Hepatic stellate cell (primary cell): ENCODE measurements around the gene DNAJC18.
"Not testable (repeated sequence)": the region's sequence is repeated elsewhere in the genome, so short reads cannot be mapped to it uniquely, and the experiment has no call there.

Experiments used
- DNase-seq: peaks from one replicate; pipeline ENCODE4 v3.0.0; 2011; ENCODE audit warnings: low spot score

DNAJC18 gene

DNA sequence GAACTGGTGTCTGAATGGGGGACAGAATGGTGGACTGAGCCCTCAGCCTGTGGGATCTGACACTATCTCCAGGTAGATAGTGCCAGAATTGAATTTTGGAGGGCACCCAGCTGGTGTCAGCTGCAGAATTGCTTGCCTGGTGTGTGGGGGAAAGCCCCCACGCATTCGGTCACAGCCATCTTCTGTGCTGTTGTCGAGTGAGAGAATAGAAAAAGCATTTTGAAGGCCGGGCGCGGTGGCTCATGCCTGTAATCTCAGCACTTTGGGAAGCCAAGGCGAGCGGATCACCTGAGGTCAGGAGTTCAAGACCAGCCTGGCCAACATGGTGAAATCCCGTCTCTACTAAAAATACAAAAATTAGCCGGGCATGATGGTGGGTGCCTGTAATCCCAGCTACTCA is 52.4 kb downstream of the DNAJC18 start:
- not testable (repeated sequence) for DNase-seq

DNA sequence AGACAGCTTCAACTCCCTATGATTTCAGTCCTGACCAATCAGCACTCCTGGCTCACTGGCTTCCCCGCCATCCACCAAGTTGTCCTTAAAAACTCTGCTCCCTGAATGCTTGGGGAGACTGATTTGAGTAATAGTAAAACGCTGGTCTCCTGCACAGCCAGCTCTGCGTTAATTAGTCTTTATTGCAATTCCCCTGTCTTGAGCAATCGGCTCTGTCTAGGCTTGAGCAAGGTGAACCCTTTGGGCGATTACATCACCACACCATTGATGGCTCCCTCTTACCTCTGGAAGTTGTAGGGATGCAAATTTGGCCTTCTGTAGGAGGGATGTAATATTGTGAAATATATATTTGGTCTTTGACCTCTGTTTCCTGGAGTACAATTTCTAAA is 53.3 kb downstream of the DNAJC18 start:
- no peak for DNase-seq

DNA sequence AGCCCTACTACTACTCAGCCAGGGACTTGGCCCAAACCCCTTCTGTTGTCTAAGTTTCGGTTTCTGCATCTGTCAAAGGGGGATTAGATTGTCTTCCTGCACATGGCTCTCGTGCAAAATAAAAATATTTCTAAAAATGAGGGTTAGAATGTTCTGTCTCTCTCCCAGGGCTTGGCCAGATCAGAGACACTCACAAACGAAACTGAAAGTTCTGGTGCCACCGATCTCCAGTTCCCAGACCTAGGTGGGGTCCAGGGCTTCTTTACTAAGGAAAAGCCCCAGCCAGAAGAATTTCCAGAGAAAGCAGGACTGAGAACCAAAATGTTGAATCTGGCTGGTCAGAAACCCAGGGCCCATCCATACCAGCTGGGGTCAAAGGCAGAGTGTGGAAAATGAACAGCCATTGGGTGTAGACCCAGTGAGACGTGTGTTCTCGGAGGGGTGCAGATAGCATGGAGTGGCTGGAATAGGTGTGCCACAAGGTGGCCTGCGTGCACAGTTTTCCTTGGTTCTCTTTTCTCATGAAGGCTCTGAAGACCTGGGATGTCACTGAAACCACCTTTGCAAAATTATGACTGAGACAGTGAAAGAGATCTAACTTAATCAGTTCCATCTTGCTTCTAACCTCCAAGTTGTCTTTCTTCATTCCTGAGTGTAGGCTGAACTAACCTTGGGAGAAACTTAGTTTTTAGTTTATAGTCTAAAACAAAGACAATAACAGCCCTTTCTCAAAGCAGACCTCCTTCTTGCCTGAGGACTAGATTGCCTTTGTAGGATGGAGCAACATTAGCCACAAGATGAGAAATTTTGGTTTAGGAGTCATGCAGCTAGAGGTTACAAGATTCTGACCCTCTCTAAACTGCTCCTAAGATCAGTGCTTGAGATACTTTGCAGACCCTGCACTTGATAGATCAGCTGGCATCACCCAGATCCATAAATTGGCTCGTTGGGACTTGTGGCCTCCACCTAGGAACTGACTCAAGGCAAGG is 54.0 kb downstream of the DNAJC18 start:
- DNase-seq, result peak; percentile 69

DNA sequence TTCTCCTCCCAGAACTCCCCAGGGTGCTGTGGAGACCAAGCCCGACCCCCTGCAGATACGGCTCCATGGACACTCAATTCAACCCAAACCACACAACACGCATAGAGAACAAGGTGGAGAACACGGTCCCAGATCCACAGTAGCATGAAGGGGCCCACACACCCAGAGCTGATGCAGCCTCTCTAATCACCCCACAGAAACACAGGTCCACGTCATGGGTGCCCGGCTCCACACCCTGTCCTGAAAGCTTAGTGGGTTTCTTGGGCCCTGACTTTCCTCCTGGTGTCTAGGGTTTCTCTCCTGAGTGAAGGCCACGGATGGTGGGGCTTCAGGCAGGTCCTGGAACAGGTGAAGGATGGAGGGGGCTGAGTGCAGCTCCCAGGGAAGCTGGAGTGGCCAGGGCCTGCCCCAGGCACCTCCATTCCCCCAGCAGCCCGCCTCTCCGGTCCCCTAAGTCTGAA is 54.7 kb downstream of the DNAJC18 start:
- no peak for DNase-seq

DNA sequence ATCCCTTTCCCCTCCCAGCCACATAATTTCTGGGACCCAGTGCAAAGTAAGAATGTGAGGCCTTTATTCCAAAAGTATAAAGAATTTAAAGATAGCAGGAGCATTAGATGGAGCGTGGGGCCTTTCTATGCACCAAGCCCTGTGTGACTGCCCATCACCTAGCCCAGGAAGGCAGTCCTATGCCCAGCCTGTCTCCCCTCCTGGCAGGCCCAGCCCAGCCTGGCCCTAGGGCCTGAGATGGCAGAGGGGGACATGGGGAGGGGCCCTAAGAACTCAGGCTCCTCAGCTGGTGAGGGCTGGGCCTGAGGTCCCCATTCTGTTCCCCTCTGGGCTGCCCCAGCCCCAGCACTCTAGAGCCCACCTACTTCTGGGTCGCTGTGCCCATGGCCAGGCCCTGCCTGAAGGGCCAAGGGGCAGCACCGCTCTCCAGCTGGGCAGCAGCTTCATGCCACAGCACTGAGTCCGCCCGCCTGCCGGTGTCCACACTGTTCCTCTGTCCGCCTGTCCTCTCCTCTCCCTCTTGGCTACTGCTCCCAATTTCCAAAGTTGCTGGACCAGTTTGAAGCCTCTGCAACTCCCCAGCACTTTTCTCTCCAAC is 55.2 kb downstream of the DNAJC18 start:
- DNase-seq, result no peak

DNA sequence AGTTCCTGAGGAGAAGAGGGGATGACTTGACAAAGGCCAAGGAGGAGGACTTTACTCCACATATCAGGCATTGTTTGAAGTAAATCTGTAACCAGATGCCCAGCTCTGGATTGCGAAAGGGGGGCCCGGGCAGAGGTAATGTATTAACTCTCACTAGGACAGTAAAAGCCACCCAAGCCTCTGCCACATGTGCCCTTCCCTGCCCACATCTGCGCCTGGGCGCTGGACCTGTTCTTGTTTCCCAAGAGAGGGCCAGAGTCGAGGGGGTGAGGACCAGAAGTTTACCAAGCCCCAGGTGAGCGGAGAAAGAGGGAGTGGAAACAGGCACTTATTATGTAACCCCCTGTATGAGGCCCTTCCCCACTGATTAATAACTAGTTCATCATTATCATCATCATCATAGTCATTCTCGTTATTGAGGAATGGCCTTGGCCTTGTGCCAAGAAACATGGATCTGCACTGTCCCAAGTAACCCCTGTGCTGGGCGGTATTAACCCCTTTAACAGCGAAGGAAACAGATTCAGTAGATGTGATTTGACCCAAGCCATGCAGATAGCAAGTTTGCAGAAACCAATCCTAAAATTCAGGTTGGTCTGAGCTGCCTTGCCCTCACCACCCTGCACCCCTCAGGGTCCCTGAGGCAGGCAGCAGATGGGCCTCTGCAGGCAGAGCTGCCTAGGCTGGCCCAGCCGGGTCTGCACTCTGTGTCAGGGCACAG is 55.9 kb downstream of the DNAJC18 start, which contains the start of gene SLC23A1:
SLC23A1 (minus strand) TSS at position 23 of the 718 bp plus-strand sequence. CDS start 44 bp downstream, outside the sequence.
- no peak for DNase-seq

DNA sequence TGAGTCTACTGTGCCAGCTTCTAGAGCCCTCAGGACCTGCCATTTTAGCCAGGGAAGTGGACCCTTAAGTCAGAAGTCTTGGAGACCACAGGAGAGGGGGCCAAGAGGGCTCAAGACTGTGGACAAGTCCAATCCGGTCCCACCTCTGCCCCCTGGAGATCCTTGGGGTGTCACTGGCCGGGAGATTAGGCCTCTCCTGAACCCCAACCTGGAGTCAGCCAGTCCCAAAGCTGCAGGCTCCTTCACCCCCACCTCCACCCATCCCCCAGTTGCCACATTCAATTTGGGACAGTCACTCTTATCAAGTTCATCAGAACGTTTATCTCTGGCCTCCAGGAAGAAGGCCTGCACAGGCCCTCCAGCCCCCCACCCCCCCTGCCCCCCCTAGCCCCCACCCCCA is 56.5 kb downstream of the DNAJC18 start:
- DNase-seq, result no peak

DNA sequence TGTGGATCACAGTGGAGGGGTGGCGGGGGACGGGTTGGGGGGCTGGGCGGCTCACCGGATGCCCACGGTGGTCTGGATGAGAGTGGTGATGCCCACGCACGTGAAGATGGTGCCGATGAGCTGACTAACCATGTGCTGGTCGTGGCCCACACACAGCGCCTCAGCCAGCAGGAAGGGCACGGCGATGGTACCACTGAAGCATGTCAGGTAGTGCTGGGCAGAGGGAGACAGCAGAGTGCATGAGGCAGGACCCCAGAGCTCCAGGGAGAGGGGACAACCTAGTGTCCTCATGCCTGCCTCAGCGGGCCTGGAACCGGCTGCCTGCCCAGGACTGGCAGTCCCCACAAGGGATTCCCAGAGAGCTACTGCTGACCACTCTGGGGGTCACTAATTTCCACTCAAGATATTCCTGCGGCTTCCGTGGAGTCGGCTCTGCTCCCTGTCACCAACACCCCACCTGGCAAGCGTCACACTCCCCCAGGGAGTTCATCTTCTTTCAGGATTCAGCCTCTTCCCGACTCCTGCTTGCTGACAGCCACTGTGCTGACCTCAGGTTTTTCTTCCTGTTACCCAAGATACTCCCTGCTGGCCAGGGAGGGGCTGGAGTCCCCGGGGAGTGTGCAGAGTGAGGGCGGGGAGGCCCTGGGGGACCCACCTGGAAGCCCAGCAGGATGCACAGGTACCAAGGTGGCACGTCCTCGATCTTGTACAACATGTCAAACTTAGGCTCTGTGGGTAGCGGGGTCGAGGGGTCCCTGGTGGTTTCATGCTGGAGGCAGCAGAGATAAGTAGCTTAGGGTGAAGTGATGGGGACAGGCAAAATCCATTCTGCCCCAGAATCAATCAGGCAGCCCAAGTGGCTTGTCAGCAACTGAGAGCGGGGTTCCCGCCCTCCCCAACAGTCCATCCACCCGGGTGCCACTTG is 57.2 kb downstream of the DNAJC18 start:
- DNase-seq, result no peak

DNA sequence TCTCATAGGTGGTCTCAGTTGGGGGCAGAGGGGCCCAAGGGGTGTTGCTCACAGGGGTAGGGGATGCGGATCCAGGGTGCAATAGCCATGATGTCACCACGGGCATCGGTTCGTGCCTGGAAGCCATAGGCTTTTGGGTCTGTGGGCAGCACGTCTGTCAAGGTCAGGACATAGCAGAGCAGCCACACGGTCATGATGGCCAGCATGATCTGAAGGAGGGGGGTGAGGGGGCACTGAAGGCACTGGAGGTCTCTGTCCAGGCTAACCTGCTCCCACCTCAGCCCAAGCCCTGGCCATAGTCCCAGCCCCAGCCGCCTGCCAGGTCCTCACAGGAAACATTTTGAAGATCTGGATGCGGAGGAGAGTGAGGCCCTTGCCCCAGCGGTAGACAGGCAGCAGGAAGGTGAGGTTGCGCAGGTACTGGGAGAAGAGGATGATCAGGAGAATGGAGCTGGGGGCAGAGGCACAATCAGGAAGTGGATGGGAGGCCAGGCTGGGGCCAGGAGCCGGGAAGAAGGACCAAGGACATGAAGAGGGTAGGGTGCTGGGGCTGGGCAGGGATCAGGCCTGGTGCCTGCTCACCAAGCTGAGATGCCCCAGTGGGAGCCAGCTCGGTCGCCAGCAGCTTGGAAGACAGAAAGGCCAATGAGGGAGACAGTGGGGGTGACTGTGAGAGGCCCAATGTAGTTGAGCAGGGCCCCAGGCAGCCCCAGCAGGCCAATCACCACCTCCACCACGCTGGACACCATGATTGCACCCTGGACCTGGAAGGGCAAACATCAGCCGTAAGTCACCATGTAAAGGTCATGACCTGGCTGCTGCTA is 59.5 kb downstream of the DNAJC18 start:
- DNase-seq, result no peak

DNA sequence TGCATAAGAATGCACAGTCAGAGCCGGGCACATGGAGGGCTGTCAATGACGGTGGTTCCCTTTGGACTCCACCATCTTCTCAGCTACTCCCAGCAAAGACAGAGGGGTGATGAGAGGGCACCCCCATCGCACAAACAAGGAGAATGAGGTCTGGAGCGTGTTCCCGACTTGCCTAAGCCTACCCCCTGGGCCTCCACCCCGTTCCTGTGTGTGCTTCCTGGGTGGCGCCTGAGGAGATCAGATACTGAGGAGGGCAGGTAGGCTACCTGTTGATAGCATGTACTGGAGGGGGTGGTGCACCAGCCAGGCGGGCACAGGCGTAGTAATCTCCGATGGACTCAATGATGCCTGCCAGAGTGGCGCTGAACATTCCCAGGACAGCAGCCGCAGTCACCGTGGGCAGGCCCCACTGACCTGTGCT is 60.4 kb downstream of the DNAJC18 start:
- no peak for DNase-seq

DNA sequence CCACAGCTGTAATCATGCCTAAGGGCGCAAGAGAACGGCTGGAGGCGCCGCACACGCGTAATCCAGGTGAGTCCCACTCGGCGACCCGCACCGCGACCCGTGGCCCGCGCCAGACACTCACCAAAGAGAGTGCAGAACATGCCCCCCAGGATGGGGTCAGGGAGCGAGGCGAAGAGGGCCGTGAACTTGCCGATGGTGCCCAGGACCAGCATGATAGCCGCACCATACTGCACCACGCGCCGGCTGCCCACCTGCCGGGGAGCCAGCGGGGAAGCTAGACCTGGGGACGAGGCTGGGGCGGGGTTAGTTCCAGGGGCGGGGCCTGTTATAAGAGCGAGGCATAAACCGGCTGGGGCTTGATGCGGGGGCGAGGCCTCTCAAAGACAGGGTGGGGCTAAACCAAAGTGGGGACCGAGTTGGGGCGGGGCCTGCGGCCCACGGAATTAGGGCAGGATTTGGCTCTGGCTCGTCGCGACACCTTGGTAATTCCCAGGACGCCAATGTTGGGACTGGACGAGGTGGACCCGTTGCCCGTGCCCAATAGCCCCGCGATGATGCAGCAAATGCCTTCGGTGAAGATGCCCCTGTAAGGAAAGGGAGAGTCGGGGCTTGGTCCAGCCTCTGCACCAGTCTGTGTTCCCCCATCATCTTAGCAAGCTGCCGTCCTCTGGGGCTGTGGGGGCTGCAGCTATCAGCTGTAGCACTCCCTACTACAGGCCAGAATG is 61.1 kb downstream of the DNAJC18 start:
- DNase-seq, result no peak

DNA sequence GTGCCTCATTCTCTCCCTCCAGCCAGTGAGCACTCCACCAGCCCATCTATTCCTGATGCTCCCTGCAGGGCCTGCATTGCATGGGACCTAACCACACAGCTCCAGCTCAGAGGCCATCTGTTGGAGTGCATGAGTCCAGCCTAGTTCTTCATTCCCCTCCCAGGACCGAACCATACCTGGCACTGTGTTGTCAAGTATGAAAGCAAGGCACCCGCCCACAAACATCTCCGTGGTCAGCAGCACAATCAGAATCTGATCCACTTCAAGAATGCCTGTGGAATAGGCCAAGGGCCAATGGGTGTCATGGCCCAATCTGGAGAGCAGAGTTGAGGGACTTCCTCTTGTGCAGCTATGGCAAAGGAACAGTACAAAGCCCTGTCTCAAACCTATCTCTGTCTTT is 62.1 kb downstream of the DNAJC18 start:
- DNase-seq, result no peak

DNA sequence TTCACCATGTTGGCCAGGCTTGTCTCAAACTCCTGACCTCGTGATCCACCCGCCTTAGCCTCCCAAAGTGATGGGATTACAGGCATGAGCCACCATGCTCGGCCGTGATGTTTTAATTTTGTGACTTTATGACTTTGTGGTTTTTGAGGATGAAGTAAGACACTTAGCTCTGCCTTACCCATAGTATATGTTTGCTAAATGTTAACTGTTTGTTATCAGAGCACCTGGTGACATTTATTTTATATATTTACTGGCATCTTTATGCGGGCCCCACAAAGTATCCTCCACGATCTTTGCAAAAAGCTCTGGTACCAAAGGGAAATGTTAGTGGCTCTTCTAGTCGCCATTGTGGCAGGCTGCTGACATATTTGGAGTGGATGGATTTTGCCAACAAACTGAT is 63.0 kb downstream of the DNAJC18 start:
- no peak for DNase-seq

DNA sequence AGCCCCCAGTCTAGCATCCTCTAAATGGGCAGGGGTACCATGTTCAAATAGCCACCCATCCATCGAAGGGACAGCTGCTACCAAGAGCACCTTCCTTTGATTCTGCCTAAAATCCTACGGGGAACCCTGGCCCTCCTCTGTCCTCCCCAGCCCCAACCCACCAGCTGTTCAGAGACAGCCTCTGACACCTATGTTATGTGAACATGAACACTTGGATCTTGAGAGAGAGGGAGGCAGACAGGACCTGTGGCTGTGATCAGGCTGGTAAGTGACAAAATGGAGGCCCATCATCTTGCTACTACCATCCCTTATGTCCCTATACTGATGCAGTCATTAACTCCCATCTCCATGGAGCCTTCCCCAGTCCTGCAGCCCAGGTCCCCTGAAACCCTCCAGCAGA is 64.4 kb downstream of the DNAJC18 start:
- DNase-seq, result no peak

DNA sequence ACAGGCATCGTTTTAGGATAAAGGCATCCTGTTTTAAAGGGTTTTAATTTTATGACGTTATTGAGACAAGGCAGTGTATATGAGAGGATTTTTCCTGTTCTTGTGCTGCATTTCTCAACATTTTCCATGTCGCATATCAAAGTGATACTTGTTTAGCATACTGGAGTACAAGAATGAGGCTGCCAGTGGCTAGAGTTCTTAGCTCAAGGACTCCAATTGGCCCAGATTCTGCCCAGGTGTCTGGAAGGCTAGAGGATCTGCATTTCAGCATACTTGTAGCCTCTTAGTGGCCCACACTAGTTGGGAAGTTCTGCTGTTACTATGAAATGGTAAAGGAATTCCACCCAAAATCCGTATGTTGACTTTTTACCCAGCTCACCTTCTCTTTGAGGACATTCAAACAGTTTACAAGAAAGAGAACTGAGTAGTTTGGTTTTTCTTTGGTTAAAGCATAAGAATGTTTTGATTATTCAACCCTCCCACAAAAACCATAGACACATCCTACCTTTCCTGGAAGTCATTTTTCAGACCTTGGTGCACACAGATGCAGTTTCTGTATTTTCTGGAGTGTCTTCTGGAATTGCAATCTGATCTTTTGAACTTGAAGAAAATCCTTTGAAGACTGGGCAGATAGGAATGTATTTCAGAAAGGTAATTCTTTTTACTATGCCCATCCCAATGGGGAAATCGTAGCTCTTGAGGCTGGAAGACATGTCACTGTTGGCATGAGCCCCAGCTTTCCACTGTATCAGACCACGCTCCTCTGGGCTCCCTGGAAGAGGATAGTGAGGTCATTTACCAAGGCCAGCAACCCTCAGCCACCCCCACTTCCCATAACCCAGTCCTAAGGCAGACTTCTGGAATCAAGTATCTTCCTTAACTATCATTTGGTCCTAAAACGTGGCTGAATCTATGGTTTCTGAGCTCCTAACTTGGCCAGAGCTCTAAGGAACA is 67.6 kb downstream of the DNAJC18 start:
- no peak for DNase-seq

DNA sequence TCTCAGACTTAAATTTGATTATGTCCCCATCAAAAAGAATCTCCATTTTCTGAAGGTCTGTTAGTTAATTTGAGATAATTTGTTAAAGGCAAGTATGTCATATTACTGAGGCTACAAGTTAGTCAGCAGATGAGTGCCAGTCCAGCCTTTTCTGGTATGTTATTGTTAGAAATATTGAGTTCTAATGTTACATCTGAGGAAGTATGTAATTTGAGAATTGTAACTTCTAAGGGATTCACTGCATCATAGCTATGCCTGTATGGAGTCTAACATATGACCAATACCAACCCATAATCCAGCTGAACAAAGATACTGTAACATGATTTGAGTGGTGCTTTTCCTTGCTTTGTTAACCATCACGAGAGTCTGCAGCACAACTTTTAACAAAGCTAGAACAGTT is 70.1 kb downstream of the DNAJC18 start:
- DNase-seq, result no peak

DNA sequence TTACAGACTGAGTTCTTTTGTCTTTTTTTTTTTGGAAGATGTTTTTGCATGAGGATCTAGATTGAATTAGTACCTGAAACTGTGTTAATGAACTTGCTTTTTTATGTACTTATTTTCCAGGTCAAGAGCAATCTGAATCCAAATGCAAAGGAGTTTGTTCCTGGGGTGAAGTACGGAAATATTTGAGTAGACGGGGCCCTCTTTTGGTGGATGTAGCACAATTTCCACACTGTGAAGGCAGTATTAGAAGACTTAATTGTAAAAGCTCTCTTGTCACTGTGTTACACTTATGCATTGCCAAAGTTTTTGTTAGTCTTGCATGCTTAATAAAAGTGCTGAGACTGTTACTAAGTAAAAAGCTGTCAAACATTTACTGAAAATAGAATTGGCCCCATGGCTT is 70.7 kb downstream of the DNAJC18 start:
- no peak for DNase-seq

DNA sequence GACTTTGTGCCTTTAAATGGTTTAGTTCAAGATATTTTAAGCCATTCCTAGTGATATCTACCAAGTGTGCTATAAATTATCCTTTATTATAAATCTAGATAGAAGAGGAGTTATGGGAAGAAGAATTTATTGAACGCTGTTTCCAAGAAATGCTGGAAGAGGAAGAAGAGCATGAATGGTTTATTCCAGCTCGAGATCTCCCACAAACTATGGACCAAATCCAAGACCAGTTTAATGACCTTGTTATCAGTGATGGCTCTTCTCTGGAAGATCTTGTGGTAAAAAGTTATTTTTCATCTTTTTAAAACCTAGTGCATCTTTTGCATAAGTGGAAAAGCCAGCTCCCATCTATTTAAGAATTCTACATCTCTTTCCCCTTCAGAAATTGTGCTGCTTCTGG is 74.9 kb downstream of the DNAJC18 start:
- no peak for DNase-seq

DNA sequence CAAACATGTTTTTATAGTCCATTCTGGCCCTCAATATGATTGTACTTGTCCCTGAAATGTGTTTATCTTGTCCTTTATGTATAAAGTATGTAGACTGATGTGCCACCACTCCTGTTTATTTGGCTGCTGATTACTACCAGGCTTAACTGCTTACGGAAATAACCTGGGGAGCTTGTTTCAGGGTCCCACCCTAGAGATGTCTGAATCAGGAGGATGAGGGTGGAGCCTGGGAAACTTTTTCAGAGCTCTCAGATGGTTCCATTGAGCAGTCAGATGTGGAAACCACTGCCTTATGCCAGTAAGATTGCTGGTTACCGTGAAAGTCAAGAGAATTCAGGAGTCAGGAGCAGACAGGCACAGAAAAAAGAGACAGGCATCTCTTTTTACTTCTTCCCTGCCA is 75.4 kb downstream of the DNAJC18 start:
- no peak for DNase-seq
